ENCODE measurements around the gene SYVN1.

DNA sequence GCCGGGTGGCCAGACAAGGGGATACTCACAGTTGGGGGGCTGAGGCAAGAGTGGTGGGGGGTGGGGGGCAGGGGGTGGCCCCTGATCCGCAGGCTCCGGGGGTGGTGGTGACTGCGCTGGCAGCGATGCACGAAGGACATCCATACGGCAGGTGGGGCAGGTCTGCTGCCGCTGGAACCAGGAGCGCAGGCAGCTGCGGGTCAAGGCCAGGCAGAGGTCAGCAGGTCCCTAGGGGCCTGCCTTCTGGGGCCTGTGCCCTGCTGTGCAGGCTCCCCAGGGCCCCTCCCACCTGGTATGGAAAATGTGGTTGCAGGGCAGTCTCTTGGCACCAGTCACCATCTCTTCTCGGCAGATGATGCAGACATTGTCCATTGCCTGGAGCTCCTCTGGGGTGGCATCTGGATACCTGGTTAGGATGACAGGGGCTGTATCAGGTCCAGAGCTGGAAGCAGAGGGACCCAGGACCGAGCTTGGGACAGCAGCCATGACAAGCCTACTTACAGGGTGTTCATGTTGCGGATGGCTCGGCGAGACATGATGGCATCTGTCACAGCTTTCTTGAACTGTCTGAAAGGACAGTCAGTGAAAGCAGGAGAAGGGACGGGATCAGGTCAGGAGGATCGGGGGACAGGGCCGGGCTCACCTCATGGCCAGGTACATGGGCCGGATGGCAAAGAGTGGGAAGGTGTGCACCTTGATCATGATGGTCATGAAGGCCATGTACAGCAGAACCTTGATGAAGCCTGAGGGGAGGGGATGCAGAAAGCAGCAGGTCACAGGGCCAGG, 3.5 kb downstream of the SYVN1 start:
- TF ChIP-seq, protein P1, sequence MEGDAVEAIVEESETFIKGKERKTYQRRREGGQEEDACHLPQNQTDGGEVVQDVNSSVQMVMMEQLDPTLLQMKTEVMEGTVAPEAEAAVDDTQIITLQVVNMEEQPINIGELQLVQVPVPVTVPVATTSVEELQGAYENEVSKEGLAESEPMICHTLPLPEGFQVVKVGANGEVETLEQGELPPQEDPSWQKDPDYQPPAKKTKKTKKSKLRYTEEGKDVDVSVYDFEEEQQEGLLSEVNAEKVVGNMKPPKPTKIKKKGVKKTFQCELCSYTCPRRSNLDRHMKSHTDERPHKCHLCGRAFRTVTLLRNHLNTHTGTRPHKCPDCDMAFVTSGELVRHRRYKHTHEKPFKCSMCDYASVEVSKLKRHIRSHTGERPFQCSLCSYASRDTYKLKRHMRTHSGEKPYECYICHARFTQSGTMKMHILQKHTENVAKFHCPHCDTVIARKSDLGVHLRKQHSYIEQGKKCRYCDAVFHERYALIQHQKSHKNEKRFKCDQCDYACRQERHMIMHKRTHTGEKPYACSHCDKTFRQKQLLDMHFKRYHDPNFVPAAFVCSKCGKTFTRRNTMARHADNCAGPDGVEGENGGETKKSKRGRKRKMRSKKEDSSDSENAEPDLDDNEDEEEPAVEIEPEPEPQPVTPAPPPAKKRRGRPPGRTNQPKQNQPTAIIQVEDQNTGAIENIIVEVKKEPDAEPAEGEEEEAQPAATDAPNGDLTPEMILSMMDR (IDR thresholded peaks at IDR 0.05) = no peak
- TF ChIP-seq POLR2A (IDR thresholded peaks at IDR 0.05) = no peak
